Neural cell (in vitro differentiated cells): ENCODE measurements around the gene SERPINE1. TPM values are rescaled to one million over a fixed set of nuclear protein-coding genes. Genes with fewer than 3 reads are reported as not detected.

Source experiments
- H2AFZ ChIP-seq: fragments of 200-600, 300-800 bp; sonication (generic), shearing (Covaris generic); 2 replicates; pipeline ENCODE4 v1.6.0; 2014; ENCODE audit warnings: low read depth, mild to moderate bottlenecking, antibody characterized with exemption, low read length, moderate library complexity
- H3F3A ChIP-seq: fragments of 200-600 bp; shearing (Covaris generic); 2 replicates; pipeline ENCODE4 v1.6.1; 2016; ENCODE audit warnings: mild to moderate bottlenecking, moderate library complexity, mixed read lengths, antibody characterized with exemption, low read length; ENCODE audit not compliant: insufficient read depth, poor library complexity, severe bottlenecking
- H3K27ac ChIP-seq: fragments of 200-600, 300-800 bp; sonication (generic), shearing (Covaris generic); 2 replicates; pipeline ENCODE4 v1.5.1; 2014; ENCODE audit warnings: mild to moderate bottlenecking, low read length, moderate library complexity
- H3K27me3 ChIP-seq: fragments of 300-800, 200-600 bp; sonication (generic), shearing (Covaris generic); 2 replicates; pipeline ENCODE4 v1.6.0; 2014; ENCODE audit warnings: mild to moderate bottlenecking, low read depth, low read length, moderate library complexity; ENCODE audit not compliant: insufficient read depth
- H3K36me3 ChIP-seq: fragments of 300-800, 200-600 bp; sonication (generic), shearing (Covaris generic); 2 replicates; pipeline ENCODE4 v1.5.1; 2014; ENCODE audit warnings: mild to moderate bottlenecking, antibody characterized with exemption, low read length, moderate library complexity; ENCODE audit not compliant: insufficient read depth
- H3K4me2 ChIP-seq: fragments of 300-800, 200-600 bp; sonication (generic), shearing (Covaris generic); 2 replicates; pipeline ENCODE4 v1.6.0; 2014; ENCODE audit warnings: mild to moderate bottlenecking, low read length
- H3K4me3 ChIP-seq: fragments of 300-800, 200-600 bp; sonication (generic), shearing (Covaris generic); 2 replicates; pipeline ENCODE4 v1.5.1; 2014; ENCODE audit warnings: mild to moderate bottlenecking, low read length, moderate library complexity
- H3K79me2 ChIP-seq: fragments of 200-600 bp; shearing (Covaris generic); replicated peaks from 2 replicates; pipeline ENCODE4 v1.6.0; 2014; ENCODE audit warnings: mild to moderate bottlenecking, low read length, moderate library complexity; ENCODE audit not compliant: insufficient read depth
- H3K9ac ChIP-seq: fragments of 300-800, 200-600 bp; sonication (generic), shearing (Covaris generic); 2 replicates; pipeline ENCODE4 v1.6.1; 2016; ENCODE audit warnings: mild to moderate bottlenecking, low read length, mixed read lengths
- H3K9me2 ChIP-seq: fragments of 200-600 bp; shearing (Covaris generic); 2 replicates; pipeline ENCODE4 v1.6.1; 2016; ENCODE audit warnings: mild to moderate bottlenecking, low read length, mixed read lengths; ENCODE audit not compliant: insufficient read depth
- H3K9me3 ChIP-seq: fragments of 200-600, 300-800 bp; sonication (generic), shearing (Covaris generic); 2 replicates; pipeline ENCODE4 v1.6.1; 2016; ENCODE audit warnings: mild to moderate bottlenecking, mixed run types, low read length, moderate library complexity, mixed read lengths
- H4K20me1 ChIP-seq: fragments of 200-600 bp; shearing (Covaris generic); 2 replicates; pipeline ENCODE4 v1.6.1; 2016; ENCODE audit warnings: mild to moderate bottlenecking, mixed run types; ENCODE audit not compliant: insufficient read depth
- CTCF ChIP-seq: fragments of 450-650 bp; IDR thresholded peaks from 2 replicates; pipeline ENCODE4 v1.5.1; 2014; ENCODE audit warnings: antibody characterized with exemption, mild to moderate bottlenecking, moderate library complexity; ENCODE audit not compliant: poor library complexity, severe bottlenecking
- EP300 ChIP-seq: fragments of 450-650 bp; conservative IDR thresholded peaks from 2 replicates; pipeline ENCODE4 v1.6.1; 2014; ENCODE audit warnings: antibody characterized with exemption, mild to moderate bottlenecking, moderate library complexity; ENCODE audit not compliant: poor library complexity, severe bottlenecking
- EZH2 ChIP-seq: fragments of 200-600, 300-800 bp; shearing (Covaris generic), sonication (generic); IDR thresholded peaks from 2 replicates; pipeline ENCODE4 v1.6.1; 2014; ENCODE audit warnings: antibody characterized with exemption, low read length, borderline replicate concordance, mild to moderate bottlenecking; ENCODE audit not compliant: insufficient read depth, poor library complexity, severe bottlenecking
- MXI1 ChIP-seq: fragments of 450-650 bp; conservative IDR thresholded peaks from 2 replicates; pipeline ENCODE4 v1.6.1; 2014; ENCODE audit warnings: antibody characterized with exemption, mild to moderate bottlenecking; ENCODE audit not compliant: poor library complexity, severe bottlenecking
- POLR2AphosphoS5 ChIP-seq: IDR thresholded peaks from 2 replicates; pipeline ENCODE4 v1.6.1; 2012
- RAD21 ChIP-seq: fragments of 450-650 bp; conservative IDR thresholded peaks from 2 replicates; pipeline ENCODE4 v1.6.1; 2014; ENCODE audit warnings: antibody characterized with exemption, mild to moderate bottlenecking, moderate library complexity
- REST ChIP-seq: IDR thresholded peaks from 2 replicates; pipeline ENCODE4 v1.6.1; 2012; ENCODE audit warnings: borderline replicate concordance
- SMC3 ChIP-seq: fragments of 450-650 bp; conservative IDR thresholded peaks from 2 replicates; pipeline ENCODE4 v1.6.1; 2014; ENCODE audit warnings: antibody characterized with exemption, mild to moderate bottlenecking, moderate library complexity; ENCODE audit not compliant: poor library complexity
- TAF1 ChIP-seq: IDR thresholded peaks from 2 replicates; pipeline ENCODE4 v1.6.1; 2012; ENCODE audit warnings: low read depth
- polyA plus RNA-seq: library from polyadenylated mRNA; depleted of rRNA; stranded (reverse); fragments of >200 nt; gene quantifications from 2 replicates; pipeline ENCODE4 v1.2.3, GENCODE V29; 2014

The SERPINE1 gene
- polyA plus RNA-seq, 1 donor from 2014 or later = 0.12 TPM

GRCh38 chr7:101179713-101180112 is 52.8 kb downstream of the SERPINE1 start:
- Histone ChIP-seq H3K4me3 (peak overlapping the region; percentile 76), H3K9ac (peak overlapping the region; percentile 81), H3K79me2 (no peaks in the 10 kb centered on the region), H3K9me2 (no peaks in the 10 kb centered on the region), H3K27ac (peak overlapping the region; percentile 76), H4K20me1 (no peaks in the 10 kb centered on the region), H3F3A (no peaks in the 10 kb centered on the region), H3K36me3 (no peaks in the 10 kb centered on the region), H3K9me3 (no peaks in the 10 kb centered on the region), H2AFZ (no peak overlapping the region), H3K4me2 (no peak overlapping the region), H3K27me3 (peaks cover 37% of the 10 kb centered on the region)
- no peak for TF ChIP-seq MXI1
- no peak for TF ChIP-seq POLR2AphosphoS5
- TF ChIP-seq REST = no peak
- TF ChIP-seq EP300 = no peak
- TF ChIP-seq TAF1 = no peak
- TF ChIP-seq RAD21 = no peak
- no peak for TF ChIP-seq CTCF
- no peak for TF ChIP-seq EZH2
- no peak for TF ChIP-seq SMC3

GRCh38 chr7:101180130-101180755 is 53.3 kb downstream of the SERPINE1 start, which contains the start of gene NAT16:
TSS of gene NAT16 (minus strand) at chr7:101180293. CDS start at chr7:101174807, 5,486 bp downstream.
- Histone ChIP-seq H3K27me3 (peaks cover 34% of the 10 kb centered on the region), H4K20me1 (no peaks in the 10 kb centered on the region), H3K4me2 (peak within 1 kb of the TSS; percentile 76), H3F3A (no peaks in the 10 kb centered on the region), H3K79me2 (no peaks in the 10 kb centered on the region), H3K9me2 (no peaks in the 10 kb centered on the region), H3K36me3 (no peaks in the 10 kb centered on the region), H3K4me3 (peak within 1 kb of the TSS; percentile 76), H3K9ac (peak within 1 kb of the TSS; percentile 81), H3K27ac (peak within 1 kb of the TSS; percentile 76), H3K9me3 (no peaks in the 10 kb centered on the region), H2AFZ (peak within 1 kb of the TSS; percentile 40)
- TF ChIP-seq MXI1 = peak; percentile 49
- no peak for TF ChIP-seq REST
- TF ChIP-seq CTCF = peak; percentile 8
- peak; percentile 57 for TF ChIP-seq POLR2AphosphoS5
